ENCODE measurements around the gene ISLR. TPM values are rescaled to one million over a fixed set of nuclear protein-coding genes. Genes with fewer than 3 reads are reported as not detected.

ISLR gene
- total RNA-seq, 4 donors from 2014 or later, result 57.7 to 204 (median 112) TPM

DNA sequence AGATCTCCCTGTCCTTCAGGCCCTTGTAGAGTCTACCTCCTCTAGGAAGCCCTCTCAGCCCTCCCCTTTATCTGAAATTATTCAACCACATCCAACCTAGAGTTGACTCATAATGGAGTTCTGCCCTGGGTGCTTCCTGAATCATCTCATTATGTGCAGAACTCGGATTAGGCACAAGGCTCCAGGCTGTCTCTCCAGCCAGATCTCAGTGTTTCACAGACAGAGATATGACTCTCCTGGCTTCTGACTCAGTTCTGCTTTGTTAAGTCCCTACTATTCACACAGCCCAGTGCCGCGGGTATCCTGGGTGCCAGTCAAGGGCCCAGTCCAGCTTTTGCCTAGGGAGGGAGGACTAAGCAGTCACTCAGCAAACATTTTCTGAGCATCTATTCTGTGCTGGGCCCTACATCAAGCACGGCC lies 19.8 kb downstream of the ISLR start:
- no peaks in the 10 kb centered on the region for H3K27me3 ChIP-seq
- intact Hi-C loops (cut with DNase I), result no loop called here
- DNase-seq (ENCODE audit: extremely low spot score), result no peak
- H3K27ac ChIP-seq (replicated peaks in 1 of 4), result no peak overlapping the region
- no peaks in the 10 kb centered on the region for H3K36me3 ChIP-seq
- H3K4me1 ChIP-seq, result peaks cover 7 to 11% (median 10%) of the 10 kb centered on the region in 4 donors
- no peaks in the 10 kb centered on the region for H3K9me3 ChIP-seq
- TF ChIP-seq POLR2A (IDR thresholded peaks at IDR 0.05; ENCODE audit: low read depth) (no peak), EP300 (IDR thresholded peaks at IDR 0.05) (no peak), POLR2AphosphoS5 (IDR thresholded peaks at IDR 0.05) (no peak)
- TF ChIP-seq, protein P1, sequence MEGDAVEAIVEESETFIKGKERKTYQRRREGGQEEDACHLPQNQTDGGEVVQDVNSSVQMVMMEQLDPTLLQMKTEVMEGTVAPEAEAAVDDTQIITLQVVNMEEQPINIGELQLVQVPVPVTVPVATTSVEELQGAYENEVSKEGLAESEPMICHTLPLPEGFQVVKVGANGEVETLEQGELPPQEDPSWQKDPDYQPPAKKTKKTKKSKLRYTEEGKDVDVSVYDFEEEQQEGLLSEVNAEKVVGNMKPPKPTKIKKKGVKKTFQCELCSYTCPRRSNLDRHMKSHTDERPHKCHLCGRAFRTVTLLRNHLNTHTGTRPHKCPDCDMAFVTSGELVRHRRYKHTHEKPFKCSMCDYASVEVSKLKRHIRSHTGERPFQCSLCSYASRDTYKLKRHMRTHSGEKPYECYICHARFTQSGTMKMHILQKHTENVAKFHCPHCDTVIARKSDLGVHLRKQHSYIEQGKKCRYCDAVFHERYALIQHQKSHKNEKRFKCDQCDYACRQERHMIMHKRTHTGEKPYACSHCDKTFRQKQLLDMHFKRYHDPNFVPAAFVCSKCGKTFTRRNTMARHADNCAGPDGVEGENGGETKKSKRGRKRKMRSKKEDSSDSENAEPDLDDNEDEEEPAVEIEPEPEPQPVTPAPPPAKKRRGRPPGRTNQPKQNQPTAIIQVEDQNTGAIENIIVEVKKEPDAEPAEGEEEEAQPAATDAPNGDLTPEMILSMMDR (IDR thresholded peaks at IDR 0.05), result no peak
- WGBS, result 63% methylated on average over 4 of the region's 4 CpGs
- no peak overlapping the region for H3K4me3 ChIP-seq

GRCh38 chr15:74193905-74194304 lies 20.4 kb downstream of the ISLR start:
- no peak overlapping the region for H3K4me3 ChIP-seq
- no peaks in the 10 kb centered on the region for H3K36me3 ChIP-seq
- intact Hi-C loops (cut with DNase I), result no loop called here
- 81% methylated on average over 6 of the region's 6 CpGs for WGBS
- no peaks in the 10 kb centered on the region for H3K27me3 ChIP-seq
- H3K27ac ChIP-seq (replicated peaks in 1 of 4), result no peak overlapping the region
- no peaks in the 10 kb centered on the region for H3K9me3 ChIP-seq
- peaks cover 7 to 11% (median 10%) of the 10 kb centered on the region in 4 donors for H3K4me1 ChIP-seq
- no peak for TF ChIP-seq POLR2AphosphoS5 (IDR thresholded peaks at IDR 0.05)
- TF ChIP-seq EP300 (IDR thresholded peaks at IDR 0.05), result no peak
- no peak for TF ChIP-seq POLR2A (IDR thresholded peaks at IDR 0.05; ENCODE audit: low read depth)
- TF ChIP-seq, protein P1 (IDR thresholded peaks at IDR 0.05), result no peak
- no peak for DNase-seq (ENCODE audit: extremely low spot score)

GRCh38 chr15:74194572-74195559 lies 21.4 kb downstream of the ISLR start:
- no peaks in the 10 kb centered on the region for H3K9me3 ChIP-seq
- no peak overlapping the region for H3K4me3 ChIP-seq
- intact Hi-C loops (cut with DNase I), result no loop called here
- peaks cover 7 to 12% (median 10%) of the 10 kb centered on the region in 4 donors for H3K4me1 ChIP-seq
- no peaks in the 10 kb centered on the region for H3K36me3 ChIP-seq
- no peaks in the 10 kb centered on the region for H3K27me3 ChIP-seq
- 95% methylated on average over 13 of the region's 13 CpGs for WGBS
- TF ChIP-seq POLR2AphosphoS5 (IDR thresholded peaks at IDR 0.05), result no peak
- no peak for TF ChIP-seq POLR2A (IDR thresholded peaks at IDR 0.05; ENCODE audit: low read depth)
- no peak for TF ChIP-seq EP300 (IDR thresholded peaks at IDR 0.05)
- no peak overlapping the region for H3K27ac ChIP-seq (replicated peaks in 1 of 4)
- DNase-seq (ENCODE audit: extremely low spot score), result no peak

DNA sequence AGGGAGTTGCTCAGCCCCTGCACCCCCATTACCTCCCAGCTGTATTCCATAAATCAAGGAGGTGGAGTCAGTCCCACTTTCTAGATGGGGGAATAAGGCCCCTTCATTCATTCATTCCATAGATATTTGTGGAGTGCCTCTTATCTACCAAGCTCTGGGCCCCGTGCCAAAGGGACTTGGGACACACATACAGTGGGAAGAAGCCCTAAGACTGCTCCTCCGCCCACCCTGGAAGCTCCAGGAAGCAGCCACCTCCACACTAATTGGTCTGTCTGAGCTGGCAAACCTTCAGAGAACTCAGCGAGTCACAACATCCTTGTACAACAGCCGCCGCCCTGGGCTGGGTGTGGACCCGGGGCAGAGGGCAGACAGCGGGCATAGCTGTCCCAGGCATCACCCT lies 22.7 kb downstream of the ISLR start:
- H3K27ac ChIP-seq (replicated peaks in 1 of 4), result no peak overlapping the region
- H3K36me3 ChIP-seq, result no peaks in the 10 kb centered on the region
- no peaks in the 10 kb centered on the region for H3K9me3 ChIP-seq
- 42% methylated on average over 5 of the region's 7 CpGs for WGBS
- intact Hi-C loops (cut with DNase I), result no loop called here
- peaks cover 0 to 1% (median 0%) of the 10 kb centered on the region in 4 donors for H3K27me3 ChIP-seq
- H3K4me1 ChIP-seq, result peaks cover 17 to 25% (median 21%) of the 10 kb centered on the region in 4 donors
- TF ChIP-seq POLR2AphosphoS5 (IDR thresholded peaks at IDR 0.05), result no peak
- TF ChIP-seq, protein P1 (IDR thresholded peaks at IDR 0.05), result no peak
- H3K4me3 ChIP-seq, result no peak overlapping the region
- DNase-seq (ENCODE audit: extremely low spot score), result no peak

DNA sequence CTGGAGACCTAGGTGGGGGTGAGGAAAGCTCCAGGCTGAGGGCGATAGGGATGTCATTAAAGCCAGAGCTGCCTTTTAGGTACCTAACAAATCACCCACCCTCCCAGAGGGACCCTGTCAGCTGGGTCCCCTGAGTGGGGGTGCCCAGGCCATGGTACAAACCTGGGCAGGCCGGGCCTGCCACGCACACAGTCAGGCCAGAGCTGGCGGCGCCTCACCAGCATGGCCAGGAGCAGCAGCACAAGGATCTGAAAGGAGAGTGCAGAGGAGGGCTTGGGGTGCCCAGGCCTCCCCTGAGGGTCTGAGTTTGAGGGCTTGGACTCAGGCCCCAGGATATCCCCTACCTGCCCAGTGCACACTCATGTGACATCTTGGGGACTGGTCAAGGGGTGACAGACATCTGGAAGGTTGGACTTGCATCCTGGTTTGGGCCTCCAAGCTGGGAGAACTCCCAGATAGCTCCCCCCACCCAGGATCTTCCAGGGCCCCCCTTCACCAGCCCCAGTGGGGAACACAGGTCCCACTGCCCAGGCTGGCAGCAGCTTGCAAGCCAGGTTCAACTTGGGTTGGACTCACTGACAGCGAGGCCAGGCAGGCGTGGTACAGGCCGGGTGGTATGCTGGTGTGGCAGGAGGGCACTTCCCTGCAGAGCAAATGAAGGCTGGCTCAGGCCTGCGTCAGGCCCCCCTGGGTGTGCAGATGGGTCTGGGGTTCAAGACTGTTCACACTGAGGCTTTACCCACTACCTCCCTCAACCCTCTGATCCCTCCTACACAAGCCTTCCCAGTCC lies 23.9 kb downstream of the ISLR start:
- DNase-seq (ENCODE audit: extremely low spot score), result no peak
- H3K27me3 ChIP-seq, result peaks cover 0 to 11% (median 0%) of the 10 kb centered on the region in 4 donors
- intact Hi-C loops (cut with DNase I), result no loop called here
- TF ChIP-seq, protein P1 (IDR thresholded peaks at IDR 0.05), result no peak
- TF ChIP-seq POLR2AphosphoS5 (IDR thresholded peaks at IDR 0.05), result no peak
- no peak for TF ChIP-seq POLR2A (IDR thresholded peaks at IDR 0.05; ENCODE audit: low read depth)
- TF ChIP-seq EP300 (IDR thresholded peaks at IDR 0.05), result no peak
- 96% methylated on average over 5 of the region's 9 CpGs for WGBS
- H3K9me3 ChIP-seq, result no peaks in the 10 kb centered on the region
- no peak overlapping the region for H3K27ac ChIP-seq (replicated peaks in 1 of 4)
- no peak overlapping the region for H3K4me3 ChIP-seq
- H3K4me1 ChIP-seq, result peaks cover 22 to 32% (median 29%) of the 10 kb centered on the region in 4 donors
- no peaks in the 10 kb centered on the region for H3K36me3 ChIP-seq

All from esophagus muscularis mucosa (tissue), 4 donors.